Neuronal stem cell (in vitro differentiated cells): Measurements from ENCODE around the gene POC1B.
"Not testable (repeated sequence)": the region's sequence is repeated elsewhere in the genome, so short reads cannot be mapped to it uniquely, and the experiment has no call there.

Experiments
- DNase-seq: peaks from one replicate; pipeline ENCODE4 v3.0.0-alpha.2; 2013; ENCODE audit warnings: low spot score
- H2AFZ ChIP-seq: one replicate; pipeline ENCODE4 v1.6.1; 2013; ENCODE audit warnings: mild to moderate bottlenecking, low read length, inconsistent platforms
- H2AK5ac ChIP-seq: 2 replicates; pipeline ENCODE4 v1.6.1; 2013; ENCODE audit warnings: low read depth, mild to moderate bottlenecking, inconsistent platforms, low read length, moderate library complexity, mixed read lengths
- H2BK120ac ChIP-seq: 2 replicates; pipeline ENCODE4 v1.6.1; 2013; ENCODE audit warnings: low read depth, mild to moderate bottlenecking, inconsistent platforms, low read length, moderate library complexity, mixed read lengths
- H2BK12ac ChIP-seq: one replicate; pipeline ENCODE4 v1.6.1; 2013; ENCODE audit warnings: low read length, inconsistent platforms
- H2BK15ac ChIP-seq: 2 replicates; pipeline ENCODE4 v1.6.1; 2013; ENCODE audit warnings: mild to moderate bottlenecking, low read length, inconsistent platforms, mixed read lengths
- H2BK5ac ChIP-seq: one replicate; pipeline ENCODE4 v1.6.1; 2013; ENCODE audit warnings: inconsistent platforms, mild to moderate bottlenecking, low read length, moderate library complexity
- H3K14ac ChIP-seq: one replicate; pipeline ENCODE4 v1.6.1; 2013; ENCODE audit warnings: low read length, inconsistent platforms
- H3K18ac ChIP-seq: 2 replicates; pipeline ENCODE4 v1.6.1; 2013; ENCODE audit warnings: low read length, inconsistent platforms
- H3K23ac ChIP-seq: 2 replicates; pipeline ENCODE4 v1.6.1; 2013; ENCODE audit warnings: low read depth, mild to moderate bottlenecking, mixed read lengths, low read length, inconsistent platforms; ENCODE audit not compliant: poor library complexity
- H3K27ac ChIP-seq: replicated peaks from 3 replicates; pipeline ENCODE4 v1.5.1; 2013; ENCODE audit warnings: low read length, inconsistent platforms
- H3K27me3 ChIP-seq, 3 experiments: 2 replicates each; pipeline ENCODE4 v1.6.1; 2013; ENCODE audit warnings: low read length in 3 of 3, mild to moderate bottlenecking in 2 of 3, inconsistent platforms in 1 of 3, low read depth in 1 of 3, mixed read lengths in 1 of 3, moderate library complexity in 1 of 3; ENCODE audit not compliant: control insufficient read depth in 3 of 3, insufficient read depth in 3 of 3
- H3K36me3 ChIP-seq, 2 donors: replicated peaks in 1 of 2; 2 replicates each; pipeline ENCODE4 v1.6.1; 2013; ENCODE audit warnings: low read length in 2 of 2; ENCODE audit not compliant: control insufficient read depth in 2 of 2, insufficient read depth in 2 of 2
- H3K4ac ChIP-seq: 2 replicates; pipeline ENCODE4 v1.6.1; 2013; ENCODE audit warnings: inconsistent platforms, mild to moderate bottlenecking, low read length, moderate library complexity
- H3K4me1 ChIP-seq, 2 donors: 1 replicate in 1 of 2; 2 replicates in 1 of 2; pipeline ENCODE4 v1.6.1; 2013; ENCODE audit warnings: low read length in 2 of 2, low read depth in 1 of 2; ENCODE audit not compliant: control insufficient read depth in 2 of 2, insufficient read depth in 1 of 2
- H3K4me2 ChIP-seq: one replicate; pipeline ENCODE4 v1.6.1; 2013; ENCODE audit warnings: mild to moderate bottlenecking, low read length, inconsistent platforms; ENCODE audit not compliant: insufficient read depth, poor library complexity, severe bottlenecking
- H3K4me3 ChIP-seq, 2 donors: 2 replicates each; pipeline ENCODE4 v1.5.1; 2013; ENCODE audit warnings: low read length in 2 of 2, mild to moderate bottlenecking in 2 of 2, inconsistent platforms in 1 of 2, moderate library complexity in 1 of 2
- H3K79me1 ChIP-seq: one replicate; pipeline ENCODE4 v1.6.1; 2013; ENCODE audit warnings: low read depth, mild to moderate bottlenecking, inconsistent platforms, low read length, moderate library complexity
- H3K9ac ChIP-seq: one replicate; pipeline ENCODE4 v1.6.1; 2013; ENCODE audit warnings: mild to moderate bottlenecking, low read depth, low read length, inconsistent platforms; ENCODE audit not compliant: poor library complexity
- H3K9me3 ChIP-seq, 2 donors: replicated peaks in 1 of 2; 2 replicates each; pipeline versions ENCODE3 to v1.6.1; 2013; ENCODE audit warnings: low read length in 2 of 2, mild to moderate bottlenecking in 2 of 2, inconsistent platforms in 1 of 2, low read depth in 1 of 2, mixed read lengths in 1 of 2, moderate library complexity in 1 of 2; ENCODE audit not compliant: control insufficient read depth in 2 of 2, insufficient read depth in 1 of 2
- H4K8ac ChIP-seq: one replicate; pipeline ENCODE4 v1.6.1; 2013; ENCODE audit warnings: low read depth, mild to moderate bottlenecking, inconsistent platforms, low read length, moderate library complexity
- H4K91ac ChIP-seq: one replicate; pipeline ENCODE4 v1.6.1; 2013; ENCODE audit warnings: low read length, low read depth, mild to moderate bottlenecking, inconsistent platforms; ENCODE audit not compliant: poor library complexity
- WGBS, 2 donors: extraction: QIAGEN DNeasy Blood & Tissue Kit; methylation state at CpG; one replicate each; pipeline ENCODE4 v1.1.7; 2013; ENCODE audit warnings: missing lambda C conversion rate in 2 of 2, mixed read lengths in 1 of 2; ENCODE audit not compliant: insufficient read length in 2 of 2, insufficient replicate concordance in 1 of 2; ENCODE audit errors: extremely low coverage in 2 of 2; 5-methylcytosine and 5-hydroxymethylcytosine counted together

Gene POC1B

DNA sequence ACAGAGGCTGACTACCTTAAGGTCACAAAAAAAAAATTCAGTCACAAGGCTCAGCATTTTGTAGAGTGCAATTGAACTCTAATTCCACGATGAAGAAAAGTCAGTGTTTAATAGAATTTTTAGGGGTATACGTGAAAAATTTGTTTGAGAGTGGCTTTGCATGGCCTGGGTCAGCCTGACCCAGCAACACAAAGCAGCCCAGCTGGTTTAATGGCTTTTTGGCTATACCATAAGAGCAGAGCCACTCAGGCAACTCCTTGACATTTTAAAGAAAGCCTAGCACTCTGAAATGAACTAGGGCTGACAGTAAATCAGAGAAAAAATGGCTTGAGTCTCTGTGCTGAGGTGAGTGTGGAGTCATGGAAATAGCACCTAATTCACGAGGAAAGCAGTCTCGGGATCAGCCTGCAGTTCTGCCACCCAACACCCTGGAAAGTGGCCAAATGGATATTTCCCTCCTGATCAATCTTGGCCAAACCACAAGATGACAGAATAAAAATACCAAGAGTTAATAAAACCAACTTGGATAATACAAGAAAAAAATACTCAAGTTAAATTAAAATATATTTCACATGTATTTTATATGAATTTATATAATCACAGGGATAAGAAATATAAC lies 60.8 kb downstream of the POC1B start:
- Histone ChIP-seq H3K27ac (no peak overlapping the region), H2AFZ (no peak overlapping the region), H3K23ac (no peak overlapping the region), H3K9me3 (no peaks in the 10 kb centered on the region), H2BK12ac (no peak overlapping the region), H2BK5ac (no peak overlapping the region), H4K8ac (no peak overlapping the region), H3K18ac (no peak overlapping the region), H3K14ac (no peak overlapping the region), H3K4ac (no peak overlapping the region), H3K4me1 (peaks cover 0 to 4% of the 10 kb centered on the region in 2 donors), H4K91ac (no peak overlapping the region), H3K4me3 (no peak overlapping the region), H2BK15ac (no peak overlapping the region), H3K36me3 (no peaks in the 10 kb centered on the region), H2AK5ac (no peak overlapping the region), H3K9ac (no peak overlapping the region), H2BK120ac (no peak overlapping the region), H3K79me1 (no peaks in the 10 kb centered on the region), H3K27me3 (no peaks in the 10 kb centered on the region), H3K4me2 (no peak overlapping the region)
- WGBS, 2 donors, result no CpG with 5 or more reads among the region's 4 CpGs
- DNase-seq, result no peak

DNA sequence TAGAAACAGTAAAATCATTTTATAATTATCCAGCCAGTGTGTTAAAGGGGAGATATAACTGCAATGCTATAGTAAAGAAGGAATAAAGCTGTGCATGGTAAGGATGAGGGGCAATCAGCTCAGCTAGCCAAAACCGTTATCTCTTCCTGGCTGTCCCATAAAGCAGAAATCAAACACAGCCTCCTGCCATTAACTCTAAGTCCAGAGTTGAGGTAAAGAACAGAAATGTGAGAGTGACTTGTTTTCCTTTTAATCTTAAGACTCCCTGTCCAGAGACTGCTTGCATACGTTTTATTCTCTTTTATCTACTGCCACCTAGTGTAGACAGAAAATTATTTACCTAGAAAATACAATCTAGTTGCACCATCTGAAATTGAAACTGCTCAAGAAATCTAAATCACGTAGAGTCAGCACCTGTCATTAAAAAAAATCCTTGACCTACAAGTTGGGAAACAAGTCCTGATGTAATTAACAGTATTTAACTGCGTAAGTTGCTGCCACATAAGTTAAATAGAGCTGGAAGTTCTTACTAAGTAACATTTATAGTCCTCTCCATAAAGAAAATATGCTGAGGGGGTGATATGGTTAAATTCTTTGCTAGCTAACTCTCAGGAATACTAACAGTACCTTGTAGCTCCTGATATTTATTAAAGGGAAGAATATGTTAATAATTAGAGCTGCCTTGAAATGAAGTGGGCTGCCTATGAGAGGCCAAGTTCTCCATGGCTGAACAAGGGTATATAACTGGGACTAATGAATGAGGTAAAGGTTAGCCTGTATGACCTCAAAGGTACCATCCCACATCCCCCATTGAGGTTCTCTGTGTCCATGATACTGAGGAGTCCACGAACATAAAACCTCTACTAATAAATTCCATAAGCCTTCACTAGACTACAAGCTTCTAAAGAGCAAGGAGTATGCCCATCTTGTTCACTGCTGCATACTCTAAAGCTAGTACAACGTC lies 63.9 kb downstream of the POC1B start:
- Histone ChIP-seq H4K91ac (no peak overlapping the region), H2BK12ac (no peak overlapping the region), H3K4me1 (peaks cover 0 to 10% of the 10 kb centered on the region in 2 donors), H3K18ac (no peak overlapping the region), H3K27ac (no peak overlapping the region), H3K9me3 (no peaks in the 10 kb centered on the region), H3K4ac (no peak overlapping the region), H3K36me3 (no peaks in the 10 kb centered on the region), H2AFZ (peak overlapping the region; percentile 61), H3K9ac (no peak overlapping the region), H3K14ac (no peak overlapping the region), H4K8ac (no peak overlapping the region), H3K4me2 (no peak overlapping the region), H3K4me3 (peak overlapping the region in 1 of 2 donors; percentile 20), H2BK120ac (no peak overlapping the region), H2AK5ac (no peak overlapping the region), H3K23ac (no peak overlapping the region), H2BK5ac (no peak overlapping the region), H3K79me1 (no peaks in the 10 kb centered on the region), H3K27me3 (no peaks in the 10 kb centered on the region), H2BK15ac (no peak overlapping the region)
- DNase-seq, result no peak
- WGBS, 2 donors, result no CpG with 5 or more reads among the region's 6 CpGs

DNA sequence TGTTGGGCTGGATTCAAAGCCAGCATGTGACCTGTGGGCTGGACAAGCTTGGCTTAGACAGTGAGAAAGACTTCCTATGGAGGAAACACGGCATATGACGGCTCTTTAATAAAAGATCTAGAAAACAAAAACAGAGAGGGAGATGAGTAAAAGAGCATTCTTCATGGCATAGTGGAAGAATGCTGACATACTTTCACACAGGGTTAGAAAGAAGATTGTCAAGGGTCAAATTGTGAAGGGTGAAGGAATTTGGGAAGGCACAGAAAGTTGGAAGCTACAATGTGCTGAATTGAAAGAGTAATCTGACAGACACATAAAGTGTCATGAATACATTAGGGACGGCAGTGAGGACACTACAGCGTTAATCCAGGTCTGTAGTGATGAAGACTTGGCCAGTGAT lies 64.7 kb downstream of the POC1B start:
- no peaks in the 10 kb centered on the region for H3K36me3 ChIP-seq
- no peak for DNase-seq

DNA sequence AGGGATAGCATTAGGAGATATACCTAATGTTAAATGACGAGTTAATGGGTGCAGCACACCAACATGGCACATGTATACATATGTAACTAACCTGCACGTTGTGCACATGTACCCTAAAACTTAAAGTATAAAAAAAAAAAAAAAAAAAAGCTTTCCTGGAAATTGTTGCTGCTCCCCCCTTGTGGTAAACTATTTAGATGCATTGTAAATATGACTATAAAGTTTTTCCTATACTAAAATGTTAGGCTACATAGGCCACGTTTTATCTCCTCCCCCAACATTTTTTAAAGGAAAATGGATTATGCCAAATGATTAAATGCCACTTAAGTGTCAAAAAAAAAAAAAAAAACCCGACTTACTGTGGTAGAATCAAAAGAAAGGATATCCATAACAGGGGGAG lies 66.6 kb downstream of the POC1B start:
- no CpG with 5 or more reads among the region's 4 CpGs for WGBS, 2 donors
- H3K9ac ChIP-seq, H3K18ac ChIP-seq: not testable (repeated sequence)

More for the DNA sequence above, 64.7 kb downstream of the POC1B start:
- WGBS, 2 donors, result no CpG with 5 or more reads among the region's 4 CpGs
- no peak overlapping the region for H2AK5ac ChIP-seq
- no peak overlapping the region for H2BK12ac ChIP-seq
- H3K14ac ChIP-seq, result no peak overlapping the region
- H3K4me2 ChIP-seq, result no peak overlapping the region
- peak overlapping the region; percentile 61 for H2AFZ ChIP-seq
- no peak overlapping the region for H2BK120ac ChIP-seq
- no peak overlapping the region for H4K8ac ChIP-seq
- no peaks in the 10 kb centered on the region for H3K79me1 ChIP-seq
- H3K9ac ChIP-seq, result no peak overlapping the region
- H2BK5ac ChIP-seq, result no peak overlapping the region
- no peaks in the 10 kb centered on the region for H3K9me3 ChIP-seq
- peaks cover 0 to 10% of the 10 kb centered on the region in 2 donors for H3K4me1 ChIP-seq
- peak overlapping the region in 1 of 2 donors; percentile 20 for H3K4me3 ChIP-seq
- no peak overlapping the region for H3K18ac ChIP-seq
- H2BK15ac ChIP-seq, result no peak overlapping the region
- no peak overlapping the region for H3K27ac ChIP-seq
- no peaks in the 10 kb centered on the region for H3K27me3 ChIP-seq
- H3K23ac ChIP-seq, result no peak overlapping the region
- no peak overlapping the region for H4K91ac ChIP-seq
- H3K4ac ChIP-seq, result no peak overlapping the region

More for the DNA sequence above, 66.6 kb downstream of the POC1B start:
- not testable (repeated sequence) for H4K8ac ChIP-seq, H3K4me2 ChIP-seq, H3K27me3 ChIP-seq, H3K27ac ChIP-seq, H3K4me3 ChIP-seq, H2BK15ac ChIP-seq, DNase-seq, H3K79me1 ChIP-seq, H2AK5ac ChIP-seq, H3K36me3 ChIP-seq, H3K23ac ChIP-seq, H4K91ac ChIP-seq, H3K4ac ChIP-seq, H2BK5ac ChIP-seq, H3K9me3 ChIP-seq, H2BK120ac ChIP-seq, H2AFZ ChIP-seq, H3K14ac ChIP-seq, H2BK12ac ChIP-seq
- peaks cover 0 to 13% of the 10 kb centered on the region in 2 donors for H3K4me1 ChIP-seq
